Astrocyte (in vitro differentiated cells and primary cell): ENCODE results near the gene SPHK1. TPM values are rescaled to one million over a fixed set of nuclear protein-coding genes. Genes with fewer than 3 reads are reported as not detected.
A peak's percentile ranks its signal among the peaks of the same experiment; 100 is the strongest.
"Not testable (repeated sequence)": the region's sequence is repeated elsewhere in the genome, so short reads cannot be mapped to it uniquely, and the experiment has no call there.

Experiments used
- DNase-seq: peaks from one replicate; pipeline ENCODE4 v3.0.0-alpha.2; 2010; ENCODE audit warnings: low read depth
- FAIRE-seq: peaks from 2 replicates; lab custom pipeline; 2011; peaks lifted over from hg19 to GRCh38; lab: Jason Lieb, UNC
- H2AFZ ChIP-seq: 2 replicates; pipeline ENCODE4 v1.6.0; 2012; ENCODE audit warnings: low read depth, low read length, inconsistent platforms
- H3K27ac ChIP-seq: 2 replicates; pipeline ENCODE4 v1.5.1; 2011; ENCODE audit warnings: low read depth, low read length, inconsistent platforms
- H3K27me3 ChIP-seq: 2 replicates; pipeline ENCODE4 v1.6.0; 2011; ENCODE audit warnings: low read length, inconsistent platforms; ENCODE audit not compliant: insufficient read depth
- H3K36me3 ChIP-seq: 2 replicates; pipeline ENCODE4 v1.5.1; 2011; ENCODE audit warnings: low read length, inconsistent platforms; ENCODE audit not compliant: insufficient read depth
- H3K4me1 ChIP-seq: 2 replicates; pipeline ENCODE4 v1.5.1; 2011; ENCODE audit warnings: low read length, inconsistent platforms; ENCODE audit not compliant: insufficient read depth
- H3K4me2 ChIP-seq: 2 replicates; pipeline ENCODE4 v1.6.0; 2012; ENCODE audit warnings: low read length, inconsistent platforms
- H3K4me3 ChIP-seq: 2 replicates; pipeline ENCODE4 v1.5.1; 2011; ENCODE audit warnings: low read depth, mild to moderate bottlenecking, low read length, inconsistent platforms; ENCODE audit not compliant: insufficient read depth
- H3K79me2 ChIP-seq: 2 replicates; pipeline ENCODE4 v1.6.0; 2012; ENCODE audit warnings: mild to moderate bottlenecking, low read length, inconsistent platforms; ENCODE audit not compliant: insufficient read depth
- H3K9ac ChIP-seq: 2 replicates; pipeline ENCODE4 v1.6.0; 2012; ENCODE audit warnings: mild to moderate bottlenecking, low read length, inconsistent platforms
- H3K9me3 ChIP-seq: 2 replicates; pipeline ENCODE4 v1.5.1; 2012; ENCODE audit warnings: low read depth, mild to moderate bottlenecking, low read length, inconsistent platforms; ENCODE audit not compliant: insufficient read depth
- H4K20me1 ChIP-seq: 2 replicates; pipeline ENCODE4 v1.6.0; 2012; ENCODE audit warnings: low read length, inconsistent platforms; ENCODE audit not compliant: insufficient read depth
- H3K27ac Mint-ChIP-seq: one replicate; pipeline ENCODE4 v1.8.0; 2021; ENCODE audit warnings: mild to moderate bottlenecking, mixed read lengths; ENCODE audit not compliant: unreplicated experiment
- H3K27me3 Mint-ChIP-seq: one replicate; pipeline ENCODE4 v1.8.0; 2021; ENCODE audit warnings: low read depth, mixed read lengths; ENCODE audit not compliant: unreplicated experiment
- H3K36me3 Mint-ChIP-seq: one replicate; pipeline ENCODE4 v1.8.0; 2021; ENCODE audit warnings: low read depth, mixed read lengths; ENCODE audit not compliant: unreplicated experiment
- H3K4me1 Mint-ChIP-seq: one replicate; pipeline ENCODE4 v1.8.0; 2021; ENCODE audit warnings: low read depth, mixed read lengths; ENCODE audit not compliant: unreplicated experiment
- H3K4me3 Mint-ChIP-seq: one replicate; pipeline ENCODE4 v1.8.0; 2021; ENCODE audit warnings: mild to moderate bottlenecking, moderate library complexity, mixed read lengths; ENCODE audit not compliant: unreplicated experiment
- H3K9me3 Mint-ChIP-seq: one replicate; pipeline ENCODE4 v1.8.0; 2021; ENCODE audit warnings: mild to moderate bottlenecking, mixed read lengths; ENCODE audit not compliant: unreplicated experiment
- CTCF ChIP-seq: IDR thresholded peaks from 2 replicates; pipeline ENCODE4 v1.5.1; 2011; ENCODE audit warnings: low read depth, mild to moderate bottlenecking, inconsistent platforms, low read length, moderate library complexity; ENCODE audit not compliant: insufficient read depth
- EZH2 ChIP-seq: IDR thresholded peaks from 2 replicates; pipeline ENCODE4 v1.6.1; 2012; ENCODE audit warnings: mild to moderate bottlenecking, low read length, inconsistent platforms; ENCODE audit not compliant: insufficient read depth
- total RNA-seq: library from RNA; stranded (reverse); gene quantifications from 2 replicates; pipeline ENCODE4 v1.2.1, GENCODE V29; 2021

Gene SPHK1
- total RNA-seq, 1 donor from 2014 or later = 34.8 TPM

DNA sequence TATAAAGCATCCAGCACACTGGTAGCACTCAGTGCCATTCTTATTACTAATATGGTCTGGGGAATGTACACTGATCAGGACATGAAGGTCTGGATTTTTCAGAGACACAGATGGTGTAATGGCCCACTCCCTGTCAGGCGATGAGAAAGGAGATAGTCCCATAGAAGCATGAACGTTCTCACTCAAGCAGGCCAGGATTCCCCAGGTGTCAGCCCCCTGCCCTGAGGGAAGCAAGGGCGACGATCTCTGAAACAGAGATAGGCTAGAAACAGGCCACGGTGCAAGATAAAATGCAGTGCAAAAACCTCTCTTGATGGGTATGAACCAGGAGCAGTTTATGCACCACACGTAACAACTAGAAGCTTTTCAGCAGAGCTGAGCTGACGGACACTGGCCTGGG is 41.3 kb upstream of the SPHK1 start:
- no peak overlapping the region for H3K4me3 Mint-ChIP-seq
- H3K27me3 Mint-ChIP-seq = no peaks in the 10 kb centered on the region
- Histone ChIP-seq H3K27me3 (no peaks in the 10 kb centered on the region), H3K9me3 (no peaks in the 10 kb centered on the region), H3K4me2 (no peak overlapping the region), H3K27ac (no peak overlapping the region), H2AFZ (no peak overlapping the region), H3K79me2 (peaks cover 19% of the 10 kb centered on the region), H4K20me1 (peaks cover 16% of the 10 kb centered on the region), H3K4me1 (no peaks in the 10 kb centered on the region), H3K4me3 (no peak overlapping the region), H3K9ac (no peak overlapping the region), H3K36me3 (peaks cover 36% of the 10 kb centered on the region)
- H3K36me3 Mint-ChIP-seq = peaks cover 15% of the 10 kb centered on the region
- TF ChIP-seq EZH2 = no peak
- TF ChIP-seq CTCF = no peak
- H3K27ac Mint-ChIP-seq = no peak overlapping the region
- H3K9me3 Mint-ChIP-seq = no peaks in the 10 kb centered on the region
- H3K4me1 Mint-ChIP-seq = peaks cover 5% of the 10 kb centered on the region
- no peak for FAIRE-seq
- DNase-seq = no peak

- no peaks in the 10 kb centered on the region for H3K4me1 ChIP-seq
- no peaks in the 10 kb centered on the region for H3K27me3 ChIP-seq
- TF ChIP-seq CTCF (no peak), EZH2 (no peak)
- FAIRE-seq = no peak
- H3K79me2 ChIP-seq = peaks cover 22% of the 10 kb centered on the region
- no peak overlapping the region for H3K27ac ChIP-seq
- H4K20me1 ChIP-seq = peaks cover 9% of the 10 kb centered on the region
- DNase-seq = no peak
- no peaks in the 10 kb centered on the region for H3K9me3 ChIP-seq
- no peak overlapping the region for H3K9ac ChIP-seq
- H2AFZ ChIP-seq = no peak overlapping the region
- Mint-ChIP-seq H3K4me1 (peaks cover 5% of the 10 kb centered on the region), H3K4me3 (no peak overlapping the region), H3K36me3 (peaks cover 12% of the 10 kb centered on the region), H3K9me3 (no peaks in the 10 kb centered on the region), H3K27ac (peak overlapping the region; percentile 16), H3K27me3 (no peaks in the 10 kb centered on the region)
- peaks cover 34% of the 10 kb centered on the region for H3K36me3 ChIP-seq
- no peak overlapping the region for H3K4me3 ChIP-seq
- H3K4me2 ChIP-seq = no peak overlapping the region
Measured at GRCh38 chr17:76345377-76345974, 38.9 kb upstream of the SPHK1 start.

GRCh38 chr17:76346936-76347335 is 37.5 kb upstream of the SPHK1 start:
- not testable (repeated sequence) for H3K9me3 Mint-ChIP-seq, H3K27ac Mint-ChIP-seq, H3K4me3 Mint-ChIP-seq

More at GRCh38 chr17:76346936-76347335, 37.5 kb upstream of the SPHK1 start:
- H3K9me3 ChIP-seq, FAIRE-seq, H3K27me3 Mint-ChIP-seq, H3K4me3 ChIP-seq, H3K4me1 Mint-ChIP-seq, H3K27me3 ChIP-seq, H2AFZ ChIP-seq, H3K4me2 ChIP-seq, H3K4me1 ChIP-seq, H3K9ac ChIP-seq, H3K27ac ChIP-seq, DNase-seq: not testable (repeated sequence)
- Histone ChIP-seq H4K20me1 (peaks cover 12% of the 10 kb centered on the region), H3K79me2 (peaks cover 32% of the 10 kb centered on the region), H3K36me3 (peaks cover 27% of the 10 kb centered on the region)
- peaks cover 13% of the 10 kb centered on the region for H3K36me3 Mint-ChIP-seq
